M059J (cell line): ENCODE measurements around the gene FAT3. TPM values are rescaled to one million over a fixed set of nuclear protein-coding genes. Genes with fewer than 3 reads are reported as not detected.
A peak's percentile ranks its signal among the peaks of the same experiment; 100 is the strongest.

ENCODE experiments used
- DNase-seq: peaks from one replicate; pipeline ENCODE4 v3.0.0-alpha.2; 2012; ENCODE audit warnings: low read depth
- total RNA-seq: library from RNA; depleted of rRNA; stranded (reverse); fragments of >200 nt; shearing (Covaris generic); gene quantifications from 2 replicates; pipeline ENCODE4 v1.2.3, GENCODE V29; 2014

FAT3 gene
- total RNA-seq, 1 experiment from 2014 or later: 5.8 TPM

GRCh38 chr11:92227959-92228935 lies 3.6 kb downstream of the FAT3 start:
- DNase-seq: peak; percentile 34

- DNase-seq: no peak
Measured at GRCh38 chr11:92236856-92237255, 12.2 kb downstream of the FAT3 start.

GRCh38 chr11:92240916-92241315 lies 16.3 kb downstream of the FAT3 start:
- no peak for DNase-seq

GRCh38 chr11:92245700-92246271 lies 21.2 kb downstream of the FAT3 start:
- no peak for DNase-seq

GRCh38 chr11:92246630-92247029 lies 22.0 kb downstream of the FAT3 start:
- DNase-seq: peak; percentile 48

GRCh38 chr11:92249156-92249753 lies 24.6 kb downstream of the FAT3 start:
- no peak for DNase-seq

GRCh38 chr11:92251980-92252379 lies 27.4 kb downstream of the FAT3 start:
- DNase-seq: peak; percentile 5

GRCh38 chr11:92253421-92253820 lies 28.8 kb downstream of the FAT3 start:
- peak; percentile 14 for DNase-seq

GRCh38 chr11:92253945-92254344 lies 29.3 kb downstream of the FAT3 start:
- no peak for DNase-seq

- no peak for DNase-seq
Measured at GRCh38 chr11:92257536-92257935, 32.9 kb downstream of the FAT3 start.

- no peak for DNase-seq
Measured at GRCh38 chr11:92259861-92260260, 35.2 kb downstream of the FAT3 start.

- no peak for DNase-seq
Measured at GRCh38 chr11:92264350-92264749, 39.7 kb downstream of the FAT3 start.

- DNase-seq: no peak
Measured at GRCh38 chr11:92266806-92267205, 42.2 kb downstream of the FAT3 start.

GRCh38 chr11:92267278-92267677 lies 42.7 kb downstream of the FAT3 start:
- no peak for DNase-seq

- no peak for DNase-seq
Measured at GRCh38 chr11:92267968-92268367, 43.4 kb downstream of the FAT3 start.

- no peak for DNase-seq
Measured at GRCh38 chr11:92268546-92268945, 43.9 kb downstream of the FAT3 start.

- peak; percentile 90 for DNase-seq
Measured at GRCh38 chr11:92269021-92269420, 44.4 kb downstream of the FAT3 start.

GRCh38 chr11:92269841-92270240 lies 45.2 kb downstream of the FAT3 start:
- DNase-seq: no peak

- DNase-seq: no peak
Measured at GRCh38 chr11:92272651-92273050, 48.0 kb downstream of the FAT3 start.
